Loucy (cell line): ENCODE data around the gene CFAP53.

Experiments used
- H2AFZ ChIP-seq: fragments of 200-600 bp; sonication (generic); 2 replicates; pipeline ENCODE4 v1.6.0; 2016; ENCODE audit warnings: antibody characterized with exemption, mild to moderate bottlenecking, low read length, moderate library complexity
- H3F3A ChIP-seq: fragments of 200-600 bp; 2 replicates; pipeline ENCODE4 v1.6.0; 2016; ENCODE audit warnings: antibody characterized with exemption, low read depth, mild to moderate bottlenecking
- H3K27me3 ChIP-seq: fragments of 200-600 bp; sonication (generic); 2 replicates; pipeline ENCODE4 v1.6.1; 2014; ENCODE audit warnings: low read length, mild to moderate bottlenecking; ENCODE audit not compliant: insufficient read depth, poor library complexity, severe bottlenecking
- H3K36me3 ChIP-seq: fragments of 200-600 bp; sonication (generic); 2 replicates; pipeline ENCODE4 v1.6.1; 2016; ENCODE audit warnings: low read length; ENCODE audit not compliant: insufficient read depth
- H3K4me1 ChIP-seq: fragments of 200-600 bp; sonication (generic); 2 replicates; pipeline ENCODE4 v1.5.1; 2014; ENCODE audit warnings: low read length, mild to moderate bottlenecking; ENCODE audit not compliant: insufficient read depth, poor library complexity, severe bottlenecking
- H3K4me2 ChIP-seq: fragments of 200-600 bp; sonication (generic); 2 replicates; pipeline ENCODE4 v1.6.0; 2014; ENCODE audit warnings: antibody characterized with exemption, low read length, low read depth, mild to moderate bottlenecking; ENCODE audit not compliant: poor library complexity, severe bottlenecking
- H3K4me3 ChIP-seq: fragments of 200-600 bp; sonication (generic); 2 replicates; pipeline ENCODE4 v1.5.1; 2014; ENCODE audit warnings: low read length, mild to moderate bottlenecking, mixed read lengths; ENCODE audit not compliant: poor library complexity, severe bottlenecking
- H3K79me2 ChIP-seq: fragments of 200-600 bp; sonication (generic); 2 replicates; pipeline ENCODE4 v1.6.1; 2014; ENCODE audit warnings: low read length; ENCODE audit not compliant: insufficient read depth
- H3K9ac ChIP-seq: fragments of 200-600 bp; sonication (generic); 2 replicates; pipeline ENCODE4 v1.6.0; 2014; ENCODE audit warnings: mild to moderate bottlenecking, low read depth, low read length, moderate library complexity; ENCODE audit not compliant: poor library complexity, severe bottlenecking
- H3K9me2 ChIP-seq: fragments of 200-600 bp; sonication (generic); replicated peaks from 2 replicates; pipeline ENCODE4 v1.6.1; 2016; ENCODE audit warnings: low read depth, low read length, mixed read lengths
- H3K9me3 ChIP-seq: fragments of 200-600 bp; sonication (generic); 2 replicates; pipeline ENCODE4 v1.6.1; 2014; ENCODE audit warnings: mild to moderate bottlenecking, antibody characterized with exemption, low read length, low read depth; ENCODE audit not compliant: insufficient read depth
- H4K20me1 ChIP-seq: fragments of 200-600 bp; sonication (generic); 2 replicates; pipeline ENCODE4 v1.6.0; 2014; ENCODE audit warnings: antibody characterized with exemption, low read length, mild to moderate bottlenecking; ENCODE audit not compliant: insufficient read depth, poor library complexity, severe bottlenecking
- EZH2phosphoT487 ChIP-seq: fragments of 200-600 bp; IDR thresholded peaks from 2 replicates; pipeline ENCODE4 v1.6.1; 2018; ENCODE audit warnings: antibody characterized with exemption, mild to moderate bottlenecking, moderate library complexity, borderline replicate concordance
- TF ChIP-seq, protein P1 (sequence below): fragments of 200-600 bp; sonication (generic); conservative IDR thresholded peaks from 2 replicates; pipeline ENCODE4 v1.5.1; 2014; ENCODE audit warnings: mild to moderate bottlenecking, antibody characterized with exemption, low read length

Gene CFAP53

DNA sequence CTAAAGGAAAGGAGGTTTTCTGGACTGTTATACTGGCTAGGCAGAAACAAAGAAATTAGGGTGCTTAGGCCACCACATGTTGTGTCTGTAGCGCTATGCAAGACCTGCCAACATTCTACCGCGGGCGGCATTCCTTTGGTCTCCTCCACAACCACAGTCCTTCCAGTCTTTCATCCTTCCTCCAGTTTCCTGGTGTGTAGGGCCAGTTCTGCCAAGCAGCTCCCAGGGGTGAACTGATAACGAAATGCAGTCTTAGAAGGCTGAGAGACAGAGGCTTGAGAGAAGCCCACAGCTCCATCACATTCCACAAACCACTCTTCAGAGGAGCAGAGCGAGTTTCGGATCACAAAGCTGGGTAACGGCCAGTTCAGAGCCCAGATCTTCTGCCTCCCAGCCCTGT lies 40.6 kb upstream of the CFAP53 start:
- Histone ChIP-seq H3K9me3 (peaks cover 4% of the 10 kb centered on the region; the same call in 1 of the 2 replicates), H3K4me2 (peak overlapping the region; percentile 88), H3F3A (no peaks in the 10 kb centered on the region), H2AFZ (peak overlapping the region; percentile 93; the same call in 1 of the 2 replicates), H3K4me3 (peak overlapping the region; percentile 76), H3K36me3 (no peaks in the 10 kb centered on the region), H3K79me2 (no peaks in the 10 kb centered on the region), H3K4me1 (peaks cover 11% of the 10 kb centered on the region), H4K20me1 (no peaks in the 10 kb centered on the region), H3K9ac (peak overlapping the region; percentile 55), H3K27me3 (peaks cover 5% of the 10 kb centered on the region), H3K9me2 (no peaks in the 10 kb centered on the region)
- TF ChIP-seq, protein P1, sequence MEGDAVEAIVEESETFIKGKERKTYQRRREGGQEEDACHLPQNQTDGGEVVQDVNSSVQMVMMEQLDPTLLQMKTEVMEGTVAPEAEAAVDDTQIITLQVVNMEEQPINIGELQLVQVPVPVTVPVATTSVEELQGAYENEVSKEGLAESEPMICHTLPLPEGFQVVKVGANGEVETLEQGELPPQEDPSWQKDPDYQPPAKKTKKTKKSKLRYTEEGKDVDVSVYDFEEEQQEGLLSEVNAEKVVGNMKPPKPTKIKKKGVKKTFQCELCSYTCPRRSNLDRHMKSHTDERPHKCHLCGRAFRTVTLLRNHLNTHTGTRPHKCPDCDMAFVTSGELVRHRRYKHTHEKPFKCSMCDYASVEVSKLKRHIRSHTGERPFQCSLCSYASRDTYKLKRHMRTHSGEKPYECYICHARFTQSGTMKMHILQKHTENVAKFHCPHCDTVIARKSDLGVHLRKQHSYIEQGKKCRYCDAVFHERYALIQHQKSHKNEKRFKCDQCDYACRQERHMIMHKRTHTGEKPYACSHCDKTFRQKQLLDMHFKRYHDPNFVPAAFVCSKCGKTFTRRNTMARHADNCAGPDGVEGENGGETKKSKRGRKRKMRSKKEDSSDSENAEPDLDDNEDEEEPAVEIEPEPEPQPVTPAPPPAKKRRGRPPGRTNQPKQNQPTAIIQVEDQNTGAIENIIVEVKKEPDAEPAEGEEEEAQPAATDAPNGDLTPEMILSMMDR = no peak
- no peak for TF ChIP-seq EZH2phosphoT487

DNA sequence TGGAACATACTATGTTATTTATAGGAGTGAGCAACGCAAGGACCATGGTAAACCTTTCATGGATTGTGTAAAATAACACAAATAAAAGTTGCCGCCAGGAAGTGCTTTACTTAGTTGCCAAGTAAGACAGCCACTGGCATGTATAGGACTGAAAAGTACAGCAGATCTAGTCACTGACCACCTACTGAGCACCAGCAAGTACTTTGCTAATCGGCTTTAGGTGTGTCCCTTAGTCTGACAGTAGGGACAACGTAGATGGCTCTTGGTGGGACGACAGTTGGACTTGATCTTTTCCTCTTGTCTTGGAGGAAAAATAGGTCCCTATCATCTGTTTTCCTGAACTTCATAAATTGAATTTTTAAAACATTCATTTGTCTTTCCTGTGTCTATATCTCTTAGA lies 34.8 kb upstream of the CFAP53 start:
- no peak overlapping the region for H2AFZ ChIP-seq
- no peaks in the 10 kb centered on the region for H3K79me2 ChIP-seq
- no peaks in the 10 kb centered on the region for H3F3A ChIP-seq
- H3K9ac ChIP-seq = no peak overlapping the region
- TF ChIP-seq, protein P1 = no peak
- TF ChIP-seq EZH2phosphoT487 = no peak
- H3K27me3 ChIP-seq = peaks cover 5% of the 10 kb centered on the region
- no peak overlapping the region for H3K4me2 ChIP-seq
- no peaks in the 10 kb centered on the region for H3K36me3 ChIP-seq
- H3K9me3 ChIP-seq = peaks cover 4% of the 10 kb centered on the region; the same call in 1 of the 2 replicates
- no peak overlapping the region for H3K4me3 ChIP-seq
- no peaks in the 10 kb centered on the region for H4K20me1 ChIP-seq
- no peaks in the 10 kb centered on the region for H3K4me1 ChIP-seq
- no peaks in the 10 kb centered on the region for H3K9me2 ChIP-seq

- Histone ChIP-seq H3K9ac (no peak overlapping the region), H3K4me2 (no peak overlapping the region), H3F3A (no peaks in the 10 kb centered on the region), H3K4me1 (no peaks in the 10 kb centered on the region), H2AFZ (no peak overlapping the region), H3K27me3 (peaks cover 5% of the 10 kb centered on the region), H3K9me2 (no peaks in the 10 kb centered on the region), H3K79me2 (no peaks in the 10 kb centered on the region), H3K4me3 (no peak overlapping the region), H4K20me1 (no peaks in the 10 kb centered on the region), H3K9me3 (no peaks in the 10 kb centered on the region), H3K36me3 (no peaks in the 10 kb centered on the region)
- TF ChIP-seq, protein P1 = no peak
- no peak for TF ChIP-seq EZH2phosphoT487
These were observed 33.5 kb upstream of the CFAP53 start for GRCh38 chr18:50299626-50300388.
